Choroid plexus epithelial cell (primary cell): Measurements from ENCODE around the gene MYLK.

Source experiments
- DNase-seq: peaks from one replicate; pipeline ENCODE4 v3.0.0-alpha.2; 2010; ENCODE audit warnings: low read depth
- H3K4me3 ChIP-seq: 2 replicates; pipeline ENCODE4 v1.5.1; 2011; ENCODE audit warnings: low read depth, mild to moderate bottlenecking, control low read depth, low read length, moderate library complexity
- CTCF ChIP-seq: conservative IDR thresholded peaks from 2 replicates; pipeline ENCODE4 v1.5.1; 2011; ENCODE audit warnings: low read depth, mild to moderate bottlenecking, control low read depth, inconsistent platforms, low read length, moderate library complexity

The MYLK gene

GRCh38 chr3:123749711-123750110, 134.4 kb downstream of the MYLK start:
- DNase-seq = peak; percentile 94
- no peak overlapping the region for H3K4me3 ChIP-seq
- TF ChIP-seq CTCF = no peak

- DNase-seq = peak; percentile 71
- peak; percentile 65 for TF ChIP-seq CTCF
- no peak overlapping the region for H3K4me3 ChIP-seq
Measured at GRCh38 chr3:123745184-123745855, 138.8 kb downstream of the MYLK start.

DNA sequence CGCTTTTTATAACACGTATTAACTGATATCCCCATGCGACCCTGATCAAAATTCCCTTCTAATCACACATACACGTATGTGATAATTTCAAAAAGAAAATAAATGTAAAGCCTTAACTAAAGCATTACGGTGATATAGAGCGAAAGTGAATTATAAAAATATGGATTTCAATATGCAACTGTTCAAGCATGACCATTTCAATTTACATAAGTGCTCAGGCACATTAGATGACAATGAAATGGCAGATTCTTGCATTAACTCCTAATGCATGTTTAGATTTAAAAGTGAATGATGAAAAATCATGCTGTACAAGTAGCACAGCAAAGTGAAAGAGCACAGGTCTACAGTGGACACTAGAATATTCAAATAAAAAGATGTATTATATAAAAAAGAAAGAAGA, 140.1 kb downstream of the MYLK start:
- H3K4me3 ChIP-seq = no peak overlapping the region
- no peak for DNase-seq
- TF ChIP-seq CTCF = no peak

DNA sequence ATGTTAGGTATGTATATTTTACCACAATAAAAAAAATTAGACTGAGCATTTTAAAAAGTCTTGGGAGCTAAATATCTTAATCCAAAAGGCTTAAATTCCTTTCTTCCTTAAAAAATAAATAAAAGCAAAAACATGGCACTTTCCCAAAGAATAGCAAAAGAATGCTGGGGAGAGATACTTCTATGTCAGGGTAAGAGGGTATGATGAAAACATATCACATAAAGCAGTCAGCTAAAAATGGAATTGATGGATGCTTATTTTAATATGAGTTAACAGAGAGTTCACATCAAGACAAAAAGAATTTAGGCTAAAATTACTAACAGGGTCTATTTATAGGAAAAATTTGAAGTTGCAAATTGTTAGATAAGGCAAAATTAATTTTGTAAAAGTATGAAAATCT, 141.0 kb downstream of the MYLK start:
- no peak for TF ChIP-seq CTCF
- no peak for DNase-seq
- H3K4me3 ChIP-seq = no peak overlapping the region

DNA sequence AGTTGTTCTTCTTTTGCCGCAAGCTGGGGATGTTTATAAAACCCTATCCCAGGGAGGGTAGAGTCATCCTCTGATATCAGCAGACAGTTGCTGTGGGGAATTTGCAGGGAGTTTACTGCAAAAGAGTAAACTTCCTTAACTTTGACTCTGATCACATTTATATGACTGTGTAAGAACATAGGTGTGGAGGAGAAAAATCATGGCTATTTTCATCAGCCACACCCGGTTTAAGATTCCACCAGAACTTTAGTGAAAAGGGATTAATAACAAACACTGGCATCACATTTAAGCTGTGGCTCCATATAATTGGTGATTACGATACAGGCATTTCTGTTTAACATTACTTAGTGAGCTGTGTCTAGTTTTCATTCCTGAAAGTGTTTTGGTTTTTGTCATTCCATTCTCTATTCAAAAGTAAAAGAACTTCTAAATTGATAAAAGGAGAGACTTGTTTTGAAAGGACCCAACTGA, 143.1 kb downstream of the MYLK start:
- no peak for TF ChIP-seq CTCF
- DNase-seq = no peak
- no peak overlapping the region for H3K4me3 ChIP-seq

DNA sequence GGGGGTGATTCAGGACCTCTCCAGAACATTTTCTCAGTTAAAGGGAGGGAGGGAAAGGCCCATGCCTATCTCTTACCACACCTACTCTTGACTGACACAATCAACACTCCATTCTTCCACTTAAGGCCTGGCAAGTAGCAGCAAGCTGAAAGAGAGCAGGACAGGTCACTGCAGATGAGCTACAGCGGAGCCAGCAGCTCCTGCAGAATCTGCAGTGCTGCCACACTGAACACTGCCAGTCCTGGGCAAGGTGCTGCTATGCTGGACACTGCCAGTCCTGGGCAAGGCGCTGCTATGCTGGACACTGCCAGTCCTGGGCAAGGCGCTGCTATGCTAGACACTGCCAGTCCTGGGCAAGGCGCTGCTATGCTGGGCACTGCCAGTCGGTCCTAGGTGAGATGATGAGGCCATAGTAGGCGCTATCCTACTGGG, 143.7 kb downstream of the MYLK start:
- no peak overlapping the region for H3K4me3 ChIP-seq
- no peak for TF ChIP-seq CTCF
- no peak for DNase-seq

DNA sequence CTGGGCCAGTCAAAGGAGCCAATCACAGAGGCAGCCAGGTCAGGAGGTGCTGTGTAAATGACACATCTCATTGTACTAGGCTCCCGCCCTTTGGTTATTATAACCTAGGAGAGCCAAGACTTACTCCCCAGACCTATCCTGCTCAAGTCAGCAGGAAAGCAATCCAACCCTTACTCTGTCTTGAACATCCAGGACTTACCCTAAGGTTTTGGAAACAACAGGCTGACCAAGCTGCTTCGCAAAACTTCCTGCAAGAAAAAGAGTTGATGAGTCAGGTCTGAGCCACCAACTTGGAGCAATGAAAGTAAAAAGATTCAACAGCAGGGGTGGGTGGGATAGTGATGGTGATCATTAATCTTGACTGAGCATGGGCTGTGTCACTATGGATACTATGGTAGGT, 144.4 kb downstream of the MYLK start:
- no peak for TF ChIP-seq CTCF
- peak; percentile 63 for DNase-seq
- H3K4me3 ChIP-seq = no peak overlapping the region
